Mucosa of gallbladder (tissue), 1 donor: ENCODE data around the gene ZFYVE9. TPM values are rescaled to one million over a fixed set of nuclear protein-coding genes. Genes with fewer than 3 reads are reported as not detected.
A peak's percentile ranks its signal among the peaks of the same experiment; 100 is the strongest.
"Not testable (repeated sequence)": the region's sequence is repeated elsewhere in the genome, so short reads cannot be mapped to it uniquely, and the experiment has no call there.

Experiments
- DNase-seq: peaks from one replicate; pipeline ENCODE4 v3.0.0-alpha.2; 2020; ENCODE audit warnings: low spot score
- total RNA-seq: library from RNA; stranded (reverse); gene quantifications from one replicate; pipeline ENCODE4 v1.2.1, GENCODE V29; 2021
- donor health status: DM: no; HTN: no; CAD: no.

Gene ZFYVE9
- total RNA-seq, 1 donor from 2014 or later: 22.6 TPM

DNA sequence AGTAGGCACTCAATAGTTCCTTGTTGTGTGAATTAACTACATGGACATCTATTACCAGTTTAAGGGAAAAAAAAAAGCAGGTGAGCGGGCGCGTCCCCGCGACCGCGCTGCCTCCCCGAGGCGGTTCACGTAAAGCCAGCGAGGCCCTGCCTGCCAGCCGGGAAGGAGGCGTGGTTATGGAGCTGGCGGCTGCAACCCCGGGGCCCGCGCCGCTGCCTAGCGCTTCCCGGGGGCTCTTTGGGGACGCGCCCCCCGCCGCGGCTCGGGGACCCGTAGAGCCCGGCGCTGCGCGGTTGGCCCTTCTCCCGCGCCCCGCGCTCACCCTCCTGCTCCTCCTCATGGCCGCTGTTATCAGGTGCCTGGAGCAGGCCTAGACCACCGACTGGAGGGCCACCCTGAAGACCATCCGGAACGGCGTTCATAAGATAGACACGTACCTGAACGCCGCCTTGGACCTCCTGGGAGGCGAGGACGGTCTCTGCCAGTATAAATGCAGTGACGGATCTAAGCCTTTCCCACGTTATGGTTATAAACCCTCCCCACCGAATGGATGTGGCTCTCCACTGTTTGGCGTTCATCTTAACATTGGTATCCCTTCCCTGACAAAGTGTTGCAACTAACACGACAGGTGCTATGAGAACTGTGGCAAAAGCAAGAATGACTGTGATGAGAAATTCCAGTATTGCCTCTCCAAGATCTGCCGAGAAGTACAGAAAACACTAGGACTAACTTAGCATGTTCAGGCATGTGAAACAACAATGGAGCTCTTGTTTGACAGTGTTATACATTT is 226.7 kb downstream of the ZFYVE9 start:
- peak; percentile 52 for DNase-seq

- not testable (repeated sequence) for DNase-seq
Measured at GRCh38 chr1:52369851-52370250, 228.0 kb downstream of the ZFYVE9 start.

- DNase-seq: no peak
Measured at GRCh38 chr1:52385376-52385775, 243.5 kb downstream of the ZFYVE9 start.

DNA sequence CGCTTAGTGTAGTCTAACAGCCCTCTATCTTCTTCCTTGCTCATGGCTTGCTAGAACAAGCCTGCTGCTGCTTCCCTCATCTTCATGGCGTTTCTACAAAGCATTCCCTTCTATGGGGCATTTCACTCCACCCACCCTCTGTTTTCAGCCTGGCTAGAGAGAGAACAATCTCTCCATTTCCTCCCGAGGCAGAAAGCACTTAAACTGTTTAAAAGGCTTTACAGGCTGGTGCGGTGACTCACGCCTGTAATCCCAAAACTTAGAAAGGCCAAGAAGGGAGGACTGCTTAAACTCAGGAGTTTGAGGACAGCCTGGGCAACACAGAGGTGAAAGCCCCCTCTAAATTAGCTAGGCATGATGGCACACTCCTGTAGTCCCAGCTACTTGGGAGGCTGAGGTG is 244.6 kb downstream of the ZFYVE9 start:
- no peak for DNase-seq

GRCh38 chr1:52393174-52393573 is 251.3 kb downstream of the ZFYVE9 start:
- no peak for DNase-seq

Other genes with a start within 250 kb of the ZFYVE9 start
- 38.3 TPM for gene RAB3B, start 151.4 kb upstream of the ZFYVE9 start, total RNA-seq
- gene KTI12, start 108.3 kb upstream of the ZFYVE9 start, total RNA-seq: 5.9 TPM
- 51.4 TPM for gene TXNDC12, start 86.9 kb upstream of the ZFYVE9 start, total RNA-seq
- gene BTF3L4, start 85.8 kb upstream of the ZFYVE9 start, total RNA-seq: 29.1 TPM
- gene CC2D1B, start 224.1 kb downstream of the ZFYVE9 start, total RNA-seq: 47.8 TPM